Right hindlimb (tissue), 1 donor: ENCODE data around the gene ADAM15.
A peak's percentile ranks its signal among the peaks of the same experiment; 100 is the strongest.

Experiments
- DNase-seq: peaks from one replicate; pipeline ENCODE4 v3.0.0-alpha.2; 2018

ADAM15 gene

DNA sequence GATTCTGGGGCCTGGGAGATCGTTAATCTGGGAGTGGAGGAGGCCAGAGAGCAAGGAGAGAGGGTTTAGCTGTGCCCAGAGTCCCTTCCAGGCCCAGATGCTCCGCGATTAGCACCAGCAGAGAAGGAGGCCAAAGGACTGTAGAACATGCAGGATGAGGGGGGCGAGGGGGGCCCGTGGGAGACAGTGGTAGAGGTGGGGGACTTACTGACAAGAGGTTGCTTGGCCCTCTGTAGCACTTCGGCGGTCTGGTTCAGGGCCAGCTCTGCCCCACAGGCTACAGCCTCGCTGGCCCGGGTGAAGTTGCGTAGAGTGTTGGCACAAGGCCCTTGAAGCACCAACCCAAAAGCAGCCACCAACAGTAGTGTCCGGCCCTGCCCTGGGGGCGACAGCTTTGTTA is 18.2 kb upstream of the ADAM15 start:
- DNase-seq, result no peak

GRCh38 chr1:155033524-155033923 is 17.6 kb upstream of the ADAM15 start, which contains the start of the genes DCST1 and DCST2:
Gene DCST1 (plus strand): TSS chr1:155033824. CDS start chr1:155034037, 213 bp downstream.
Gene DCST2 (minus strand): TSS chr1:155033781. CDS start chr1:155033701, 80 bp downstream.
- DNase-seq, result no peak

GRCh38 chr1:155034318-155035208 is 16.6 kb upstream of the ADAM15 start:
- DNase-seq, result no peak

GRCh38 chr1:155035936-155036335 is 15.2 kb upstream of the ADAM15 start:
- no peak for DNase-seq

GRCh38 chr1:155037043-155037442 is 14.1 kb upstream of the ADAM15 start:
- no peak for DNase-seq

DNA sequence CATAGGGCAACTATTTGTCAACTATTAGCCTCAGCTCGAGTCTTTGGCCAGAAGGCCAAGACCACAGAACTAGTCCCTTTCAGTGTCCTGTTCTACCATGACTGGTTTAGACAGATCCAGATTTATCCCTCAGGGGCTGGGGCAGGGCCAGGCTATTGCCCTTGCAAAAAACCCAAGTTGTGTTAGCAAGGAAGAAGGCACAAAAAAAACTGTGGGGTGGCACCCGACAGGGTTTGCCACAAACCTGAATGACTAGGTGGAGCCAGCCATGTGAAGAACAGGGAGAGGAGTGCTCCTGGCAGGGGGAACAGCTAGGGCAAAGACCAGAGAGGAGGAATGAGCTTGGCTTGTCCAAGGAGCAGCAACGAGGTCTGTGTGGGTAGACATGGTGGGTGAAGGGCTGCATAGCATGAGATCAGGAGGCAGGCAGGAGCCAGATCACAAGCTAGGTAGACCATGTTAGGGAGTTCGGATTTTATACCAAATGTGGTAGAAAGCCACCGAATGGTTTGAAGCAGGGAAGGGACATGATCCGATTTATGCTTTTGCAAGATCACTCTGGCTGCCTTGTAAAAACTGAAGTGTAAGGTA is 13.2 kb upstream of the ADAM15 start:
- DNase-seq, result no peak

- DNase-seq, result no peak
Observed at GRCh38 chr1:155038602-155039307, 12.4 kb upstream of the ADAM15 start.

- DNase-seq, result no peak
Observed at GRCh38 chr1:155039308-155039669, 11.8 kb upstream of the ADAM15 start.

DNA sequence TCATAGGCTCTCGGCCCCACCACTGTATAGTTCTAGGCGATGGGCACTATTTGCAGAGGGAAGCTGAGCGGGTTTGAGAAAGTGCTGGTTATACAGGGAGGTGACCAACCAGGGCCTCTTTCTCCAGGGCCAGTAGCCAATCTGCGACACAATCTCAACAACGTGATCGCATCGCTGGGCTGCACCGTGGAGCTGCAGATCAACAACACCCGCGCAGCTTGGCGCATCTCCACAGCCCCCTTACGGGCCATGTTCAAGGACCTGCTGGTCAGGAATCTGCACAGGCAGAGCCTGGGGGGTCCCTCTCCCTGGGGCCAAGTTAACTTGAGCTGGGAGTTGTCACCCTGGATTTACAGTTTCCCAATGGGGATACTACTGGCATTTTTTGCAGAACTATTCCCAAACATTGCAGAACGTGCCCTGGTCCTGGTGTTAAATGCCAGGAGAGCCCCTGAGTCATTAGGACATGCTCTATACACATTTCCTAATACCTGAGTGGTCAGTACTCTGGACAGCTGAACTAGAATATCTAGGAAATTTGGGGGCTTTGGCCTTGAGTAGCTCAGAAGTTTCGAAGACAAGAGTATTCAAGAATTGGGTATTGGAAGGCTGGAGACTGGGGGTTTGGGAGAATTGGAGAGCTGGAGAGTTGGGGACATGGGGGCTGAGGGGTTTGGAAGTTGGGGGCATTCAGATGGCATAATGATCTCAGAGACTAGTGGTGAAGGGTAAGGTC is 10.6 kb upstream of the ADAM15 start:
- no peak for DNase-seq

GRCh38 chr1:155042789-155043188 is 8.3 kb upstream of the ADAM15 start:
- no peak for DNase-seq

DNA sequence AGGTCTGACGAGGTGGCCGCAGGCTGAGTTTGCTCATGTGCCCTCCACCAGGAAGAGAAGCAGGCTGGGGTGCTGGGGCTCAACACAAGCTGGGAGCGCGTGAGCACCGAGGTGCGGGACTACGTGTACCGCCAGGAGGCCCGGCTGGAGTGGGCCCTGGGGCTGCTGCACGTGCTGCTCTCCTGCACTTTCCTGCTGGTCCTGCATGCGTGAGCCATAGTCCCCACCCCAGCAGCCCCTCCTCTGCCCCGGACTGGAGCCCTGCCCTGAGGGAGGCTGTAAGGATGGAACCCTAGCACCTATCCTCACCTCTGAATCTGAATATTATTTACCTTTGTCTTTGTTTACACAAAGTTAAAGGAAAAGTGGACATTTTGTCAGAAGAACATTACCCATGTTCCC is 7.8 kb upstream of the ADAM15 start:
- no peak for DNase-seq

GRCh38 chr1:155043793-155044192 is 7.3 kb upstream of the ADAM15 start:
- no peak for DNase-seq

DNA sequence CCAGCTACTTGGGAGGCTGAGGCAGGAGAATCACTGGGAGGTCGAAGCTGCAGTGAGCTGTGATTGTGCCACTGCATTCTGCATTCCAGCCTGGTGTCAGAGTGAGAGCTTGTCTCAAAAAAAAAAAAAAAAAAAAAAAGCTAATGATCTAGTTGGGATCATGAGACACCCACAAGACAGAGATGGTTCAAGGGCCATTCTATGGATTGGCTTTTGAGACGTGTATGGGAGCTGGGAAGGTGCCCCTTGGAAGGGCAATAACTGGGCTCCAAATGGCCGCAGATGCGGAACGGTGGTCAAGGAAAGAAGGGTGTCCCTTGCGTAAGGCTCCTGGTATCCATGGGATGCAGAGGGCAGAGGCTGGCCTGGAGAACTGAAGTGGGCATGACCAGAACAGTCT is 6.8 kb upstream of the ADAM15 start:
- no peak for DNase-seq

DNA sequence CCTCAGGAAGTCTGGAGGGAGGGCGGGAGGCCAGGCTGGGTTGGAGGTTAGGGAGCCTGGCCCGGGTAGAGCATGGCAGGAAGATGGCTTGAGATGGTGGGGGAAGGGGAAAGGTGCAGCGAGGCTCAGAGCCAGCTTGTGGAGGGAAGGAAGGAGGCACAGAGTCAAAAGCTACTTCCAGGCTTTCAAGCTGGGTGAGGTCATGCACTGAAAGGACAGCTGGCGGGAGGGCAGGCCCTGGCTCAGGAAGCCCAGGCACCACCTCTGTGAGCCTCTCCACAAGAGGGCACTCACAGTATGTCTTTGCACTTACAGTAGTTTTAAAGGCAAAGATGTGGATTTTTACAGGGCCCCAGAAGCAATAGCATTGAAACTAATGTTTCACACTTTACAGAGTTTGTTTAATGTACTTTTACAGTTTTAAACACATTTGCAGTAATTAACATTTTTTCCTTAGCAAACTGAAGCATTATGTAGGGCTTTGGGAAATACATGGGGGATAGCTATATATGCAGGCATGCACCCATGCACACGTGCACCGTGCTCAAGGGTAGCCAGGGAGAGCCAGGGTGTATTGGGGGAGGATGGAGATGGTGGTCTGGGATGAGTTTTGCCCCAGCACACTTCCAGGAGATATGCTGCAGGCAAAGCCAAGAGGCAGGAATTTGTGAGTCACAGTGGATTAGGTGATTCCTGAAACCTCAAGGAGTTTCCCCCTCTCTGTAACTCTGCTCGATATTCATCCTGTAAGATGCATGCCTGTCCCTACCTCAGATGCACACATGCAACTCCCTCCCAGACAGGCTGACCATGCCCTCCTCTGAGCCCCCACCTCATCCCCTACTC is 6.1 kb upstream of the ADAM15 start:
- DNase-seq, result peak; percentile 76

DNA sequence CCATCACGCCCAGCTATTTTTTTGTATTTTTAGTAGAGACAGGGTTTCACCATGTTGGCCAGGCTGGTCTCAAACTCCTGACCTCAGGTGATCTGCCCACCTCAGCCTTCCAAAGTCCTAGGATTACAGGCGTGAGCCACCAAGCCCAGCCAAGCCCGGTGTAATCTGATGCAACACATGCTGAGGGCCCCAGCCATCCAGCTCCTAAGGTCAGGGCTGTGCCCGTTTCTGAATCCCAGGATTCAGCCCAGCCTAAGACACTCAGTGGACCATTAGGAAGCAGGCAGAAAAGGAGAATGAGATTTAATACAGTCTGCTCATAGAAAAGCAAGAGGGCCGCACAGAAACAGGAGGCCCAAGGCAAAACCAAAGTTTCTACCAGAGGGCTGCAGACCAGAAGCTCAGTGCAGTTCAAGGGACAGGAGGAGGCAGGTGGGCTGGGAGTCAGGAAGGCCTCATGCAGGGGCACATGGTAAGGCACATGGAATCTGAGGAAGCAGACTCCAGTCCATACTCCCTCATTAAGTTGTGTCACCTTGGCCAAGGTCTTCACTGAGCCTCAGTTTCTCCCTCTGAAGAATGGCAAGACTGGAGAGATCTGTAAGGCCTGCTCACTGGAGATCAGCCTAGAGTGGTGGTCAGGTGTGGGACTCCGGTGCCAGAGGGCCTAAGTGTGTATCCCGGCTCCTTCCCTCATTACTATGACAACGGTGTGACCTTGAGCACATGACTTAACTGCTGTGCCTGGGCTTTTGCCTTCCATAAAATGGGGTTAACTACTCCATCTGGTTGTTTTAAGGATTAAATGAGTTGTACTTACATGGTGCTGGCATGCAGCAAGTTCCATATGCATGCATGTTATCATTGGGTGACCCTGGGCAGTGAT is 2.4 kb upstream of the ADAM15 start:
- DNase-seq, result no peak

DNA sequence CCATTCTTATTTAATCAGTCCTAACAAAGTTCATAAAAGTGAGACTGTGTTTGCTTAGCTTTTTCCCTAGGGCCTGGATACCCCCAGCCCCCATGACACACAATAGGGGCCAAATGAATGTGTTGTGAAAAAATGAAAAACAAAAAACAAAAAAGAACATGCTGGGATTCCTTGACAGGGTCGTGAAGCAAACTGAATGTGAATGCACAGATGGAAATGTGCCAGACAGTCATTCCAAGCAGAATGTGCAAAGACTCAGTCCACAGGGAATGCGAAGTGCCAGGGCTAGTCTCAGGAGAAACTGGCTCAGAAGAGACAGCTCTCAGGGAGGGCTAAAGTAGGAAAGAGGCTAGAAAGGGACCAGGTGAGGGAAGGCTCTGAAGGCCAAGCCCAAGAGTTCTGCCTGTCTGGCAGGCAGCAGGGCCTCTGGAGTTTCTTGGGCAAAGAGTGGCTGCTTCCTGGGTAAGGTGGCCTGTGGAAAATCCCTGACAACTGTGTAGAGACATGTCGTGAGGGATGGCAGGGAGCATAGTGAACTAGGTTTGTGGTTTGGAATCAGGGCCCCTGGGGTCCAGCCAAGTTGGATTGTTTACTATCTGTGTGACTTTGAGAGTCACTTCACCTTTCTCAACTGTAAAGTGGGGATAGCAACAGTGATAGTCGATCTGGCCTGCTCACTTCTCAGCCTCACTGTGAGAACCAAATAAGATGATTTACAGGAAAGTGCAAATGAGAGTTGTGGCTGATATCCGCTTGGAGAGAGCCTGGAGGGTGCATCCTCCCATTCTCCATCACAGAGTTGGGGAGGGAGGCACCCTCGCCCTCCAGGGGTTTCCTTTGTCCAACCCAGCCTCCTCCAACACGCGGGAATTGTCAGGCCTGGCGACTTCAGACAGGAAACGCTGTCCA is 1.2 kb upstream of the ADAM15 start:
- no peak for DNase-seq

- DNase-seq, result no peak
Observed at GRCh38 chr1:155051342-155051776, 243 bp downstream of the ADAM15 start.

DNA sequence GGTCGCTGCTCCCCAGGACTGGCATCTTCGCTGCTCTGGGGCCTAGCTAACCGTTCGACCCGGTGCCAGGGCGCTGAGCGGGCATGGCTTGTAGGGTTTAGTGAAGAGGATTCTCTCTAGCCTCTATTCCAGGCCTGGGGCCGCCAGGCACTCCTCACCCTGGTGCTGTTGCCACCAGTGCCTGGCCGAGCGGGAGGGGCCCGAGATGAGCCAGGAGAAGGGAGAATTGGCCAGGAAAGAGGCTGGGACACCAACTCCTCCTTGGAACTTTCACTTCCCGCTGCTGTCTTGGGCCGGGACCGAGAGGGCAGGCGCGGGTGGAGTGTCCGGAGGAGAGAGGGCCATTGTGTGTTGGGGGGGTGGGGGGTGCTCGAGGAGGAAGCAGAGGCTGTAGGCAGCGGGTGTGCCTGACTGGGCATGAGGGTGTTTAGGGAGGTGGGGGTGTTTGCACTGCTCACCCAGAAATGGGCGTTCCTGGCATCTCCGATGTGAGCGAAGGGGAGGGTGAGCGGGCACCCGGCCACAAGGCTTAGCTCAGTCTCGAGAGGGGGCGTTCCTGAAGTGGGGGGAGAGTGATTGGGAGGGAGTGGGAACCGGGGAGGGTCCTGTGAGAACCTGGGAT is 772 bp downstream of the ADAM15 start:
- DNase-seq, result peak; percentile 58
